H1 (cell line): ENCODE measurements around the gene TSSK6.

ENCODE experiments used
- CBX5 ChIP-seq: fragments of 300-800, 300-1000 bp; sonication (generic); IDR thresholded peaks from 2 replicates; pipeline ENCODE4 v1.7.1; 2016; ENCODE audit warnings: antibody characterized with exemption, low read length, low read depth
- CHD7 ChIP-seq: fragments of 300-600 bp; sonication (generic); IDR thresholded peaks from 2 replicates; pipeline ENCODE4 v1.7.1; 2012; ENCODE audit warnings: low read length, moderate library complexity, mild to moderate bottlenecking, inconsistent platforms; ENCODE audit not compliant: insufficient replicate concordance
- CTCF ChIP-seq, 3 experiments: IDR thresholded peaks; 1 replicate in 2 of 3; 2 replicates in 1 of 3; pipeline versions ENCODE4 v1.5.1 to v1.6.1; 2011; ENCODE audit warnings: low read length in 3 of 3, mild to moderate bottlenecking in 3 of 3, inconsistent platforms in 2 of 3, low read depth in 1 of 3, moderate library complexity in 1 of 3; ENCODE audit not compliant: insufficient read depth in 1 of 3; ENCODE audit errors: control extremely low read depth in 1 of 3
- SP2 ChIP-seq: IDR thresholded peaks from 2 replicates; pipeline ENCODE4 v1.6.1; 2012; ENCODE audit warnings: mild to moderate bottlenecking, low read length, inconsistent platforms
- SRF ChIP-seq: IDR thresholded peaks from 2 replicates; pipeline ENCODE4 v1.6.1; 2011; ENCODE audit warnings: mild to moderate bottlenecking, low read depth, low read length, moderate library complexity
- TEAD4 ChIP-seq: IDR thresholded peaks from 2 replicates; pipeline ENCODE4 v1.6.1; 2012; ENCODE audit warnings: low read depth, low read length, inconsistent platforms, mixed read lengths
- USF2 ChIP-seq: IDR thresholded peaks from 2 replicates; pipeline ENCODE4 v1.6.1; 2011; ENCODE audit warnings: low read length, improper control_type of control experiment
- YY1 ChIP-seq: IDR thresholded peaks from 2 replicates; pipeline ENCODE4 v1.6.1; 2011; ENCODE audit warnings: low read depth, mild to moderate bottlenecking, low read length

GRCh38 chr19:19490214-19490968 is 25.0 kb downstream of the TSSK6 start:
- TF ChIP-seq USF2: no peak
- no peak for TF ChIP-seq CBX5
- TF ChIP-seq TEAD4: no peak
- no peak for TF ChIP-seq SRF
- TF ChIP-seq YY1: no peak
- TF ChIP-seq SP2: no peak
- TF ChIP-seq CTCF (IDR thresholded peaks at IDR 0.05; ENCODE audit: control extremely low read depth in 1 of 3, insufficient read depth in 1 of 3, low read depth in 1 of 3, low read length in 3 of 3): peak; percentile 71 to 86 (median 81)
- TF ChIP-seq CHD7: no peak
